ENCODE data around the gene AFTPH. TPM values are rescaled to one million over a fixed set of nuclear protein-coding genes. Genes with fewer than 3 reads are reported as not detected.

The AFTPH gene
- polyA plus RNA-seq, 3 donors: 22.3 to 28.6 (median 28.4) TPM

GRCh38 chr2:64540615-64541014 is 16.5 kb downstream of the AFTPH start:
- DNase-seq: no peak
- H4K20me1 ChIP-seq (ENCODE audit: insufficient read depth, low read length): peaks cover 100% of the 10 kb centered on the region
- H3K4me1 ChIP-seq (ENCODE audit: control insufficient read depth in 1 of 2, insufficient read depth in 2 of 2, low read length in 2 of 2): no peaks in the 10 kb centered on the region
- H3K9ac ChIP-seq (ENCODE audit: insufficient read depth, low read length, poor library complexity, severe bottlenecking): no peak overlapping the region
- H3K4me2 ChIP-seq (replicated peaks; ENCODE audit: extremely low read depth, low read length, poor library complexity, severe bottlenecking): no peak overlapping the region
- Mint-ChIP-seq H3K27ac (no peak overlapping the region), H3K27me3 (ENCODE audit: low read depth in 3 of 3) (no peaks in the 10 kb centered on the region), H3K36me3 (peaks cover 6 to 12% of the 10 kb centered on the region in 2 donors), H3K4me1 (peaks cover 29% of the 10 kb centered on the region), H3K9me3 (no peaks in the 10 kb centered on the region), H3K4me3 (no peak overlapping the region)
- no CpG with 5 or more reads among the region's 3 CpGs for WGBS (ENCODE audit: insufficient coverage)
- peaks cover 0 to 5% of the 10 kb centered on the region in 2 donors for H3K36me3 ChIP-seq (replicated peaks in 1 of 2; ENCODE audit: control insufficient read depth in 1 of 2, insufficient read depth in 2 of 2, low read length in 2 of 2)
- intact Hi-C loops (cut with micrococcal nuclease): no loop called here
- H3K79me2 ChIP-seq (ENCODE audit: insufficient read depth, low read length): peaks cover 100% of the 10 kb centered on the region
- H3K4me3 ChIP-seq (replicated peaks in 1 of 3; ENCODE audit: low read depth in 2 of 3, low read length in 3 of 3): no peak overlapping the region
- H3K9me3 ChIP-seq (replicated peaks in 1 of 2; ENCODE audit: control insufficient read depth in 1 of 2, insufficient read depth in 1 of 2, low read length in 2 of 2): no peaks in the 10 kb centered on the region
- no peak for TF ChIP-seq CTCF (IDR thresholded peaks at IDR 0.05)
- H2AFZ ChIP-seq (ENCODE audit: insufficient read depth, low read depth, low read length, poor library complexity, severe bottlenecking): no peak overlapping the region
- H3K27ac ChIP-seq (ENCODE audit: low read depth in 1 of 2, low read length in 2 of 2): no peak overlapping the region
- H3K27me3 ChIP-seq (ENCODE audit: control insufficient read depth in 2 of 2, insufficient read depth in 2 of 2, low read length in 2 of 2): no peaks in the 10 kb centered on the region

GRCh38 chr2:64541547-64541946 is 17.4 kb downstream of the AFTPH start:
- Histone ChIP-seq H3K9ac (ENCODE audit: insufficient read depth, low read length, poor library complexity, severe bottlenecking) (no peak overlapping the region), H3K79me2 (ENCODE audit: insufficient read depth, low read length) (peaks cover 100% of the 10 kb centered on the region), H2AFZ (ENCODE audit: insufficient read depth, low read depth, low read length, poor library complexity, severe bottlenecking) (no peak overlapping the region), H3K27ac (ENCODE audit: low read depth in 1 of 2, low read length in 2 of 2) (no peak overlapping the region), H3K36me3 (replicated peaks in 1 of 2; ENCODE audit: control insufficient read depth in 1 of 2, insufficient read depth in 2 of 2, low read length in 2 of 2) (peaks cover 0 to 5% of the 10 kb centered on the region in 2 donors), H3K4me3 (replicated peaks in 1 of 3; ENCODE audit: low read depth in 2 of 3, low read length in 3 of 3) (no peak overlapping the region), H3K9me3 (replicated peaks in 1 of 2; ENCODE audit: control insufficient read depth in 1 of 2, insufficient read depth in 1 of 2, low read length in 2 of 2) (no peaks in the 10 kb centered on the region), H3K4me1 (ENCODE audit: control insufficient read depth in 1 of 2, insufficient read depth in 2 of 2, low read length in 2 of 2) (no peaks in the 10 kb centered on the region), H4K20me1 (ENCODE audit: insufficient read depth, low read length) (peaks cover 100% of the 10 kb centered on the region), H3K4me2 (replicated peaks; ENCODE audit: extremely low read depth, low read length, poor library complexity, severe bottlenecking) (no peak overlapping the region), H3K27me3 (ENCODE audit: control insufficient read depth in 2 of 2, insufficient read depth in 2 of 2, low read length in 2 of 2) (no peaks in the 10 kb centered on the region)
- TF ChIP-seq CTCF (IDR thresholded peaks at IDR 0.05): no peak
- DNase-seq: no peak
- intact Hi-C loops (cut with micrococcal nuclease): no loop called here
- no CpG with 5 or more reads among the region's 2 CpGs for WGBS (ENCODE audit: insufficient coverage)
- peaks cover 22% of the 10 kb centered on the region for H3K4me1 Mint-ChIP-seq
- no peaks in the 10 kb centered on the region for H3K27me3 Mint-ChIP-seq (ENCODE audit: low read depth in 3 of 3)
- H3K4me3 Mint-ChIP-seq: no peak overlapping the region
- no peaks in the 10 kb centered on the region for H3K9me3 Mint-ChIP-seq
- no peak overlapping the region for H3K27ac Mint-ChIP-seq
- peaks cover 6 to 7% of the 10 kb centered on the region in 2 donors for H3K36me3 Mint-ChIP-seq
